ENCODE measurements around the gene SMLR1.

DNA sequence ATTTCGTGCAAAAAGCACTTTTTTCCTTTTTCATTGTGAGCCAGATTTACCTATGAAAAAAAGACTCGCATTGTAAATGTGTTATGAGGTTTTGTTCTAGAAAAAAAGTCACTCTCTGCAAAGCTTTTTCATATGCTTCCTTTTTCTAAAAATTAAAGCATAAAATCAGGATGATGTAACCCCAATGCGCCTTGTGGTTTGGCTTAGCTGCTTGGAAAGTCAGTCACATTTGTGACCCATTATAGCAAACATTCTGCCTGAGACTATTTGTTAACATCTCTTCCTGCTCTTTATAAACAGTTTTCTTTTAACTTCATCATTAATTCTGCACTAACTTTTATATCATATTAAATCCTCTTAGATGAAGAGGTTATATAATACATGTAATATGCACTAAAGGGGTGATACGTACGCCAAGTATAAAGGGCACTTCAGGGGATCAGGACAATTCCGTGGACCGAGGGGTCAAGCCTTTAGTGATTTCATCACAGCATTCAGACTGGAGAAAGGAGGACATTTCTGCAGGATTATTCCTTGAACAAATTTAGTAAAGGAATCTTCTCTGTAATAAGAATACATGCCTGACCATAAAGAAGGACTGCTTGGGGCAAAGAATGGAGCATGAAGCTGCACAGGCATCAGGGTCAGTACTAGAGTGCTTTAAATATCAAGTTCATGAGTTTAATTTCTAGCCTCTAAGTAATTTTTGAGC, 48.1 kb upstream of the SMLR1 start:
- TF ChIP-seq POLR2A (IDR thresholded peaks at IDR 0.05) = no peak
- TF ChIP-seq CTCF (IDR thresholded peaks at IDR 0.05) = no peak

All from adrenal gland (tissue), 5 donors.